Mesodermal cell (in vitro differentiated cells): ENCODE results near the gene SUN2.

Source experiments
- H3K27ac ChIP-seq: 2 replicates; pipeline ENCODE4 v1.7.0; 2013; ENCODE audit warnings: mild to moderate bottlenecking, low read depth, low read length, moderate library complexity; ENCODE audit not compliant: severe bottlenecking
- H3K36me3 ChIP-seq: 2 replicates; pipeline ENCODE4 v1.7.1; 2013; ENCODE audit warnings: mild to moderate bottlenecking, low read length, moderate library complexity; ENCODE audit not compliant: control insufficient read depth, insufficient read depth
- H3K4me1 ChIP-seq: one replicate; pipeline ENCODE4 v1.7.1; 2013; ENCODE audit warnings: mild to moderate bottlenecking, low read length; ENCODE audit not compliant: insufficient read depth, control insufficient read depth, poor library complexity, severe bottlenecking
- H3K4me3 ChIP-seq: 2 replicates; pipeline ENCODE4 v1.7.0; 2013; ENCODE audit warnings: low read length, control low read depth, mild to moderate bottlenecking; ENCODE audit not compliant: insufficient read depth, poor library complexity, severe bottlenecking; ENCODE audit errors: extremely low read depth
- H3K9me3 ChIP-seq: 2 replicates; pipeline ENCODE4 v1.7.1; 2013; ENCODE audit warnings: mild to moderate bottlenecking, low read length, moderate library complexity; ENCODE audit not compliant: control insufficient read depth
- WGBS, 2 experiments: methylation state at CpG; one replicate each; pipeline ENCODE4 v1.1.5; 2013; ENCODE audit warnings: missing lambda C conversion rate in 2 of 2; ENCODE audit not compliant: insufficient coverage in 2 of 2; 5-methylcytosine and 5-hydroxymethylcytosine counted together

Gene SUN2

DNA sequence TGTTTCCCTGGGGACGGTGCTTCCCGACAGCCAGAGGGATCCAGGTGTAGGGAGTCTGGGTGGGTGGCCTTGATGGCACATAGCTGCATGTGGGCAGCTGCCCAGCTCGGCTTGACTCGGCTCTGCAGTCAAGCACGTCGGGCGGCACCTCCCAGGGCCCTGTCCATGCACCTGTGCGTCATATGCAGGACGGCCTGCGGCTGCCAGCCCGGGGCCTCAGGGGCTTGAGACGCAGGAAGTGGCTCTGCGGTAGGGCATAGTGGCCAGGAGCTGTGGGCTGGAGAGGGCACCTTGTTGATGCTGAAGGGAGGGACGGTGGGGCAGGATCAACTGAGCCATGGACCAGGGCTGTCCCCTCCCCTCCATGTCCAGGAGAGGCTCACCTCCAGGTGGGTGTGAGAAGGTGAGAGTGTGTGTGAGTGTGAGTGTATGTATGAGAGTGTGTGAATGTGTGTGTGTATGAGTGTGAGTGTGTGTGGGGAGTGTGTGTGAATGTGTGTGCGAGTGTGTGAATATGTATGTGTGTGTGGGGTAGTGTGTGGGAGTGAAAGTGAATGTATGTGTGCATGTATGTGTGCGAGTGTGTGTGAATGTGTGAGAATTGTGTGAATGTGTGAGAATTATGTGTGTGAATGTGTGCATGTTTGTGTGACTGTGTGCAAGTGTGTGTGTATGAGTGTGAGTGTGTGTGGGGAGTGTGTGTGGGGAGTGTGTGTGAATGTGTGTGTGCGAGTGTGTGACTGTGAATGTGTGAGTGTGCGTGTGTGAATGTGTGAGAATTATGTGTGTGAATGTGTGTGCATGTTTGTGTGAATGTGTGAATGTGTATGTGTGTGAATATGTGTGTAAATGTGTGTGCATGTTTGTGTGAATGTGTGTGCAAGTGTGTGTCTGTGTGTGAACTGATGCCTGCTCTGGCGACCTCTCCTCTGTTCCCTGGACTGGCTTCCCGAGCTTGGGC is 5.7 kb upstream of the SUN2 start:
- no peaks in the 10 kb centered on the region for H3K9me3 ChIP-seq
- peaks cover 19% of the 10 kb centered on the region for H3K4me1 ChIP-seq
- 89 to 90% methylated on average over 12 to 20 of the region's 20 CpGs for WGBS, 2 experiments
- H3K4me3 ChIP-seq, result no peak overlapping the region
- H3K36me3 ChIP-seq, result no peaks in the 10 kb centered on the region
- H3K27ac ChIP-seq, result no peak overlapping the region

GRCh38 chr22:38760477-38761201 is 4.8 kb upstream of the SUN2 start:
- 71 to 76% methylated on average over 4 to 9 of the region's 12 CpGs for WGBS, 2 experiments
- H3K4me1 ChIP-seq, result peaks cover 20% of the 10 kb centered on the region
- no peaks in the 10 kb centered on the region for H3K36me3 ChIP-seq
- no peak overlapping the region for H3K27ac ChIP-seq
- no peak overlapping the region for H3K4me3 ChIP-seq
- H3K9me3 ChIP-seq, result no peaks in the 10 kb centered on the region

GRCh38 chr22:38759005-38759404 is 3.2 kb upstream of the SUN2 start:
- WGBS, 2 experiments, result 87 to 93% methylated on average over 4 to 7 of the region's 7 CpGs
- no peaks in the 10 kb centered on the region for H3K9me3 ChIP-seq
- H3K4me3 ChIP-seq, result no peak overlapping the region
- peaks cover 23% of the 10 kb centered on the region for H3K4me1 ChIP-seq
- no peaks in the 10 kb centered on the region for H3K36me3 ChIP-seq
- no peak overlapping the region for H3K27ac ChIP-seq

DNA sequence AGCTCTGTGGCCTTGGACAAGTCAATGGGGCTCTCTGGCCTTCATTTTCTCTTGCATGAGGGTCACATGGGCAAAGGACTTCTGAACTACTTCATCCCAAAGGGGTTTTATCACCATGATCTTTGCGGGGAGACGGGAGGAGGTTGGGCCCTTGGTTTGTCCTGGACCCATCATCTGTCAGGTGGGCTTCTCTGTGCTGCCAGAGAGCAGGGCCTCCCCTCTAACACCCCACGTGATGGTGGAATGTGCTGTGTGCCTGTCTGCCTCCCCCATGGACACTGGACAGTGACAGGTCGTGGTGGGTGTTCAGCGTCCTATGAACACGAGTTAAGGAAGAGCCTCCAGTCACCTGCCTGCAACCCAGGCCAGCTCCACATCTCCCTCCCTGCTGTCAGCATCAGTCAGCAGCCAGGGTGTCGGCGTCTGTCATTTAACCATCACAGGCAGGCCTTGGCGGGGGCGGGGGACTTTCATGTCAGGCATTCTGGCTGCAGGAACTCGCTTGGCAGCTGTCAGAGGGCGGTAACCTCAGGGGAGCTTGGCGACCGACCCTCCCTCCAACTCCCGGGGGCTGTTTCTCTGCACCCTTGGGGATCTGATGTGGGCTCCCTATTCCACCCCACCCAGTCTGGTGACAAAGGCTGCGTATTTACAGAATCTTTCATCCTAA is 2.6 kb upstream of the SUN2 start:
- H3K9me3 ChIP-seq, result no peaks in the 10 kb centered on the region
- 82% methylated on average over 13 of the region's 16 CpGs for WGBS, 2 experiments
- H3K36me3 ChIP-seq, result peaks cover 4% of the 10 kb centered on the region
- no peak overlapping the region for H3K27ac ChIP-seq
- H3K4me3 ChIP-seq, result no peak overlapping the region
- H3K4me1 ChIP-seq, result peaks cover 26% of the 10 kb centered on the region

- H3K4me3 ChIP-seq, result no peak overlapping the region
These were observed 1.6 kb upstream of the SUN2 start for GRCh38 chr22:38757464-38757757.

DNA sequence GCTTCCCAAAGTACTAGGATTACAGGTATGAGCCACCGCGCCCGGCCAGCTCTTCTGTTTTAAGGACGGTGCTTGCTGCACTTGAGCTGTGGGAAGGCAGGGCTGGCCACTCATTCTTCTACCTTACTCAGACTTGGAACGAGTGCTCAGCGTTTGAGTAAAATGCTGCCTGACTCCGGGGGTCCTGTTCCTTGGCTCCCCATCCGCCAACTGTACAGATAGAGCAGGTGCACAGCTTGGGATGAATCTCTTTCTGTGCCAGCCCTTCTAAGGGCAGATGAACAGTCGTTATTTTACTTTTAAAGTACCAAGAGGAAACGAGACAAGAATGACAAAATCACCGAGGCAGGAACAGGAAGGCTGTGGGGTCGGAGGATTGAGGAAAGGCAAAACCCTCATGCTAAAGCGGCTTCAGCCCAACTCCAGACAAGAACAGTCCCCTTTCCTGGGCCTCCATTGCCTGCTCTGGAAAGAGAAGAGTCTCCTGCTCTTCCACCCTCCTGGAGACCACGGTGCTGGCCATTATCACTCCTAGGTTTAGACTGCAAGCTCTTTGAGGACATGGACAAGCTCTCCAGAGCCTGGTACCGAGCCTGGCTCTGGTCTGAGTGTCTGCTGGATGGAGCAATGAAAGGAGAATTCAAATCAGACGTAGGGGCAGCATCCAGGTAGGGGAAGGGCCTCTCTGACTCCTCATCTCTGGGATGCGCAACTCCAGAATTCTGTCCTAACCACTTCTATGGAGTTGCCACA is 1.1 kb upstream of the SUN2 start:
- Histone ChIP-seq H3K4me3 (peak overlapping the region; percentile 63), H3K4me1 (peaks cover 26% of the 10 kb centered on the region), H3K27ac (no peak overlapping the region), H3K36me3 (peaks cover 15% of the 10 kb centered on the region), H3K9me3 (no peaks in the 10 kb centered on the region)
- 81 to 88% methylated on average over 13 to 15 of the region's 17 CpGs for WGBS, 2 experiments

More at GRCh38 chr22:38757464-38757757, 1.6 kb upstream of the SUN2 start:
- Histone ChIP-seq H3K4me1 (peaks cover 26% of the 10 kb centered on the region), H3K9me3 (no peaks in the 10 kb centered on the region), H3K36me3 (peaks cover 10% of the 10 kb centered on the region), H3K27ac (no peak overlapping the region)
- 86 to 93% methylated on average over 2 of the region's 4 CpGs for WGBS, 2 experiments

GRCh38 chr22:38755155-38755910 is 465 bp downstream of the SUN2 start:
- Histone ChIP-seq H3K36me3 (peaks cover 30% of the 10 kb centered on the region), H3K4me3 (peak overlapping the region; percentile 63), H3K9me3 (no peaks in the 10 kb centered on the region), H3K4me1 (peaks cover 26% of the 10 kb centered on the region), H3K27ac (peak overlapping the region; percentile 84)
- 0 to 1% methylated on average over 52 to 62 of the region's 74 CpGs for WGBS, 2 experiments

GRCh38 chr22:38754751-38755154 is 1.0 kb downstream of the SUN2 start:
- Histone ChIP-seq H3K4me3 (peak overlapping the region; percentile 63), H3K9me3 (no peaks in the 10 kb centered on the region), H3K36me3 (peaks cover 36% of the 10 kb centered on the region), H3K27ac (peak overlapping the region; percentile 84), H3K4me1 (peaks cover 26% of the 10 kb centered on the region)
- 9 to 10% methylated on average over 10 of the region's 12 CpGs for WGBS, 2 experiments

- Histone ChIP-seq H3K27ac (peak overlapping the region; percentile 26), H3K4me3 (peak overlapping the region; percentile 63), H3K4me1 (peaks cover 26% of the 10 kb centered on the region), H3K36me3 (peaks cover 42% of the 10 kb centered on the region), H3K9me3 (no peaks in the 10 kb centered on the region)
- WGBS, 2 experiments, result 58 to 72% methylated on average over 4 to 7 of the region's 12 CpGs
These were observed 1.6 kb downstream of the SUN2 start for GRCh38 chr22:38753948-38754750.
